ENCODE data around the gene BSDC1. TPM values are rescaled to one million over a fixed set of nuclear protein-coding genes. Genes with fewer than 3 reads are reported as not detected.

BSDC1 gene
- total RNA-seq, 1 experiment from 2014 or later = 45.1 TPM

DNA sequence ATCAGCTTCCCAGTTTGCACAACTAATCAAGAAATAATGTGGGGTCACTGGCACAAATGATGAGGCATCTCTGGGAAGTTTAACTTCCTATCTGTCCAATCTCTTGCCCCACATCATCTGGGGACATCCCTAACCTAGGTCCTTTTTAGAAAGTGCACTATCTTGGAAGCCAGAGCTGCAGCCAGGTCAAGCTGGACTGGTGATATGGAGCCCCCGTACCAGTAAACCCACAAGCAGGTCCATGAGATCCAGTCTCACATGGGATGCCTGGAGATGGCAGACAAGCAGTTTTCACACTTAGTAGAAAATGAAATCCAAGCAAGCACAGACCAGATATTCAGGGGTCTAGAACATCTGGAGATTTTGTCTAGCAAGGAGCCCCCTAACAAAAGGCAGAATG is 27.5 kb upstream of the BSDC1 start:
- no peaks in the 10 kb centered on the region for H3K9me2 ChIP-seq (replicated peaks; ENCODE audit: insufficient read depth, low read length)
- H4K20me1 ChIP-seq (ENCODE audit: insufficient read depth, low read depth, low read length) = no peaks in the 10 kb centered on the region

DNA sequence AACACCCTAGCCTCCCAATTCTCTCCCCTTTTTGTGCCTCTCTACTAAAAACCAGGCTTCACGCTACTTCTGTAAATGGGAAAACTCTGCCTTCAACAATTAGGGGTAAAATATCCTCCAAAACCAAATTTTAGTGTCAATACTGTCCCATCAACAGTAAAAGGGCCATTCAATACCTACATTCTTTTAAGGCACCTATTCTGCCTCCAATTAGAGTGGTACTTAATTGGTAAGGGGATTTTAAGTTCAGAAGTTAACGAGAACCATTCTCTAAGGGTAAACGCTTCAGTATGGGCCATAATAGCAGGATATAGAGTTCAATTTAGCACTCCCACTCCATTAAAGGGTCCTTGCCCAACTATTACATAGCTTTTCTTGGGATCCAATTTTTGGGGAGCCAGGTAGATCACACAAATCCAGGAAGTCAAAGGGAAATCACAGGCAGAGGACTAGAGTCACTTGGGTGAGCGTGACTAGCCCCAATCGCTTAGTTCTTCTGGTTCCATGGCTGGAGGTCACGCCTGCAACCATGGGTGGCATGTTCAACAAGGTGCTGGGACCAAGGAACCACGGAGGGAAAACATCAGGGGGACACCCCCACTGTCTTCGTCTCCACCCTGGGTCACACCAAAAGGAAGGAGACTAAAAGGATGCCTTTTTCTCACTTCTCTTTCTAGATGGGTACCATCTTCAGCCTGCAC is 20.1 kb upstream of the BSDC1 start:
- no peak overlapping the region for H2AFZ ChIP-seq (ENCODE audit: low read length)
- no peak overlapping the region for H3K9ac ChIP-seq (ENCODE audit: low read length)

More for the DNA sequence above, 27.5 kb upstream of the BSDC1 start:
- Histone ChIP-seq H3K9me3 (ENCODE audit: low read length) (no peaks in the 10 kb centered on the region), H3K27ac (ENCODE audit: low read length) (no peak overlapping the region), H3K4me1 (ENCODE audit: low read length) (peaks cover 22% of the 10 kb centered on the region), H3K9ac (ENCODE audit: low read length) (no peak overlapping the region), H3K4me2 (ENCODE audit: low read depth, low read length, poor library complexity, severe bottlenecking) (no peak overlapping the region), H2AFZ (ENCODE audit: low read length) (no peak overlapping the region), H3K4me3 (ENCODE audit: low read length) (no peak overlapping the region), H3K27me3 (ENCODE audit: low read length) (no peaks in the 10 kb centered on the region), H3K36me3 (ENCODE audit: insufficient read depth, low read length) (no peaks in the 10 kb centered on the region), H3K79me2 (ENCODE audit: low read length) (no peaks in the 10 kb centered on the region)
- no peak for DNase-seq

DNA sequence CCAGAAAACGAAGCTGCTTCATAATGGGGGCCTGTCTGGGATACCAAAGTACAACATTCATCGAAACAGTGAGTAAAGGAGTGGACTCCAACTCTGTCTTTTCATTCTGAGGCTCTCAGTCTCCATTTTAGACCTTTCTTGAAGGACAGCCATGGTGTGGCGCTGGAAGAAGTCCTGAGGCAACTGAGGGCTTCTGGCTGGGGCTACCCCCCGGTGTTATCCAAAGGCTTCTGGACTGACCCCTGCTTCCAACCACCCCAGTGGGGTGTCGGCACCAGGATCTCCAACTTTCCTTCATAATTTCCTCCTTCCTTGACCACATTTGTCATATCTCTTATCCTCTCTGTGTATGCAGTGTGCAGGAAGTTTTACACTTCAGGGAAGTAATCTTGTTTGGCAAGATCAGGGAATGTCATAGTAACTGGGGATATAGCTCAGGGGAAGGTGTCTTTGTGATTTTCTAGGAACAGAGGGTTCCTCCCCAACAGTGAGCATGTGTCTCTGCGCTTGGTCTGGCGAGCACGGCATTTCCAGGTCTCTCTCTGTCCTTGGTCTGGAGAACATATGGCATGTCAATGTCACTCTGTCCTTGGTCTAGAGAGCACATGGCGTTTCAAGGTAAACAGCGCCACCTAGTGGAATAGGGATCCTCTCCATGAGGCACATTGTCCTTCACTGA is 19.4 kb upstream of the BSDC1 start:
- Histone ChIP-seq H3K27ac (ENCODE audit: low read length) (no peak overlapping the region), H3K4me1 (ENCODE audit: low read length) (peaks cover 16% of the 10 kb centered on the region), H3K9me2 (replicated peaks; ENCODE audit: insufficient read depth, low read length) (no peaks in the 10 kb centered on the region), H3K36me3 (ENCODE audit: insufficient read depth, low read length) (no peaks in the 10 kb centered on the region), H3K4me3 (ENCODE audit: low read length) (no peak overlapping the region), H3K27me3 (ENCODE audit: low read length) (no peaks in the 10 kb centered on the region), H2AFZ (ENCODE audit: low read length) (no peak overlapping the region), H3K9me3 (ENCODE audit: low read length) (no peaks in the 10 kb centered on the region), H3K9ac (ENCODE audit: low read length) (no peak overlapping the region), H3K79me2 (ENCODE audit: low read length) (no peaks in the 10 kb centered on the region), H4K20me1 (ENCODE audit: insufficient read depth, low read depth, low read length) (no peaks in the 10 kb centered on the region), H3K4me2 (ENCODE audit: low read depth, low read length, poor library complexity, severe bottlenecking) (no peak overlapping the region)
- peak; percentile 96 for DNase-seq

More for the DNA sequence above, 20.1 kb upstream of the BSDC1 start:
- Histone ChIP-seq H3K27ac (ENCODE audit: low read length) (no peak overlapping the region), H3K4me3 (ENCODE audit: low read length) (no peak overlapping the region), H3K27me3 (ENCODE audit: low read length) (no peaks in the 10 kb centered on the region), H3K36me3 (ENCODE audit: insufficient read depth, low read length) (no peaks in the 10 kb centered on the region), H3K9me3 (ENCODE audit: low read length) (no peaks in the 10 kb centered on the region), H3K79me2 (ENCODE audit: low read length) (no peaks in the 10 kb centered on the region), H3K4me1 (ENCODE audit: low read length) (peaks cover 16% of the 10 kb centered on the region), H4K20me1 (ENCODE audit: insufficient read depth, low read depth, low read length) (no peaks in the 10 kb centered on the region), H3K4me2 (ENCODE audit: low read depth, low read length, poor library complexity, severe bottlenecking) (no peak overlapping the region), H3K9me2 (replicated peaks; ENCODE audit: insufficient read depth, low read length) (no peaks in the 10 kb centered on the region)
- DNase-seq = no peak

DNA sequence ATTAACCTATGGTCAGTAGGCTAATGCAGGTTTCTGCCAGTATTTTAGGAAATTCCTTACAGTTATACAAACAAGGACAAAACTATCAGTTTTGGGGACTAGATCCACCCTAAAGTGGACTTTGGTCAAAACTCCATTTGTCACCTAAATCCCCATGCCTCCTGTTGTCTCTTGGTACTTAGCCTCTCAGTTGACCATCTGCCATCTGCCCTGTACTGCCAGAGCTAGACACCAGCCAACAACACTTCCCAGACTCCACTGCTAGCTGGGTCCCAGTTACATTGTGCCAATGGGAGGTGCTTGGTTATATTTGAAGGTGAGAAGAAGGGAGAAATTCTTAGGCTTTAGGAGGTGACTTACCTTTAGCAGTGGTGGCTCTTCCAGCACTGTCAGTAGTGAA is 17.0 kb upstream of the BSDC1 start:
- Histone ChIP-seq H3K36me3 (ENCODE audit: insufficient read depth, low read length) (no peaks in the 10 kb centered on the region), H3K9ac (ENCODE audit: low read length) (no peak overlapping the region), H3K79me2 (ENCODE audit: low read length) (no peaks in the 10 kb centered on the region), H3K4me1 (ENCODE audit: low read length) (peaks cover 9% of the 10 kb centered on the region), H3K27me3 (ENCODE audit: low read length) (no peaks in the 10 kb centered on the region), H3K4me2 (ENCODE audit: low read depth, low read length, poor library complexity, severe bottlenecking) (no peak overlapping the region), H3K9me3 (ENCODE audit: low read length) (no peaks in the 10 kb centered on the region), H3K4me3 (ENCODE audit: low read length) (no peak overlapping the region), H3K9me2 (replicated peaks; ENCODE audit: insufficient read depth, low read length) (no peaks in the 10 kb centered on the region), H4K20me1 (ENCODE audit: insufficient read depth, low read depth, low read length) (no peaks in the 10 kb centered on the region), H3K27ac (ENCODE audit: low read length) (no peak overlapping the region), H2AFZ (ENCODE audit: low read length) (no peak overlapping the region)
- no peak for DNase-seq

DNA sequence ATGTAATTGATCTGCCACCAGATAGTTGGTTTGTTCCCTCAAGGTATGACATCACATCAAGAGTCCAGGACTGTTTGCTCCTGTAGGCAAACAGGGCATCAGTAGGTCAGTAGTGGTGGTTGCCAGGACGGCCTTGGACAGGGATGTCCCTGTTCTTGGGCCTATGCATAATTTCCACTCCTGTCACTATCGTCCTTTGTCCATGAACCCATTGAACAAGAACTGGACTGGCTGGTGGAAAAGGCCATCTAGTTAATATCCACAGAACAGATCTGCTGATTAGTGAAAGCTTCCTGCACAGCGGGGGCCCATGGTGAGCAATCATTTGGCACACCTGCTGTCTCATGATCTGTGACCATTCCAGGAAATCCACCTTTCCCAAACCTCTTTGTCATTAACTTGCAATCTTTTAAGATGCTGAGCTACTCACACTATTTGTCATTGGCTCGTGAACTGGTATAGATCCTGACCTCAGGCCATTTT is 12.4 kb upstream of the BSDC1 start:
- H3K4me1 ChIP-seq (ENCODE audit: low read length) = no peaks in the 10 kb centered on the region
- no peak overlapping the region for H3K4me2 ChIP-seq (ENCODE audit: low read depth, low read length, poor library complexity, severe bottlenecking)
- H3K27me3 ChIP-seq (ENCODE audit: low read length) = no peaks in the 10 kb centered on the region
- H3K9me2 ChIP-seq (replicated peaks; ENCODE audit: insufficient read depth, low read length) = no peaks in the 10 kb centered on the region
- no peaks in the 10 kb centered on the region for H4K20me1 ChIP-seq (ENCODE audit: insufficient read depth, low read depth, low read length)
- H3K9ac ChIP-seq (ENCODE audit: low read length) = no peak overlapping the region
- no peaks in the 10 kb centered on the region for H3K9me3 ChIP-seq (ENCODE audit: low read length)
- H3K27ac ChIP-seq (ENCODE audit: low read length) = no peak overlapping the region
- no peak overlapping the region for H3K4me3 ChIP-seq (ENCODE audit: low read length)
- H3K36me3 ChIP-seq (ENCODE audit: insufficient read depth, low read length) = no peaks in the 10 kb centered on the region
- no peaks in the 10 kb centered on the region for H3K79me2 ChIP-seq (ENCODE audit: low read length)
- no peak overlapping the region for H2AFZ ChIP-seq (ENCODE audit: low read length)
- no peak for DNase-seq

DNA sequence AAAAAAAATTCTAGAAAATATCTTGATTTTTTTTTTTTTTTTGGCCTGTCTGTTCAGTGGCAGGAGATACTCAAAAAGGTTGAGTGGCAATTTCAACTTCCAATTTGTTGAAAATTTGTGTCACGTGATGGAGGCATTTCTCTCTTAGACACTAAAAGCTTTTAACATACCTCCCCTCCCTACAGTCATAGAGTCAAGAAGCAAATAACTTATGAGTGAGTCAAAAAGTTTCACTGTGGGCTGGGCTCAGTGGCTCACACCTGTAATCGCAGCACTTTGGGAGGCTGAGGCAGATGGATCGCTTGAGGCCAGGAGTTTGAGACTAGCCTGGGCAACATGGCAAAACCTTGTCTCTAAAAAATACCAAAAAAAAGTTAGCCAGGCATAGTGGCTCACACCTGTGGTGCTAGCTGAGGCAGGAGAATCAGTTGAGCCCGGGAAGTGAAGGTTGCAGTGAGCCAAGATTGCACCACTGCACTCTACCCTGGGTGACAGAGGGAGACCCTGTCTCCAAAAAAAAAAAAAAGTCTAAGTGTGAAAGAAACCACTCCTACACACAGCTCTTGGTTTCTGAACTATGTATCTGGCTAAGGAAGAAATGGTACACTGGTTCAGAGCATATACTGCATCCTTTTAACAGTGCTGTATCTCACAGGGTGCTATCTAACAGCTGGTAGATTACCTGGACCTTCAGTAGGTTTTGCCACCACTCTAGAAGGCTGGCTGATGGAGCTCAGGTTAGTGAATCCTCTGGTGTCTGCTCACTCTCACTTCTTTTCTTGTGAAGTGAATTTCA is 11.6 kb upstream of the BSDC1 start:
- Histone ChIP-seq H3K36me3 (ENCODE audit: insufficient read depth, low read length) (no peaks in the 10 kb centered on the region), H3K4me3 (ENCODE audit: low read length) (no peak overlapping the region), H3K4me1 (ENCODE audit: low read length) (no peaks in the 10 kb centered on the region), H3K27ac (ENCODE audit: low read length) (no peak overlapping the region), H3K79me2 (ENCODE audit: low read length) (no peaks in the 10 kb centered on the region), H2AFZ (ENCODE audit: low read length) (no peak overlapping the region), H3K9ac (ENCODE audit: low read length) (no peak overlapping the region), H3K4me2 (ENCODE audit: low read depth, low read length, poor library complexity, severe bottlenecking) (no peak overlapping the region), H3K9me2 (replicated peaks; ENCODE audit: insufficient read depth, low read length) (no peaks in the 10 kb centered on the region), H3K27me3 (ENCODE audit: low read length) (no peaks in the 10 kb centered on the region), H4K20me1 (ENCODE audit: insufficient read depth, low read depth, low read length) (no peaks in the 10 kb centered on the region), H3K9me3 (ENCODE audit: low read length) (no peaks in the 10 kb centered on the region)
- no peak for DNase-seq

DNA sequence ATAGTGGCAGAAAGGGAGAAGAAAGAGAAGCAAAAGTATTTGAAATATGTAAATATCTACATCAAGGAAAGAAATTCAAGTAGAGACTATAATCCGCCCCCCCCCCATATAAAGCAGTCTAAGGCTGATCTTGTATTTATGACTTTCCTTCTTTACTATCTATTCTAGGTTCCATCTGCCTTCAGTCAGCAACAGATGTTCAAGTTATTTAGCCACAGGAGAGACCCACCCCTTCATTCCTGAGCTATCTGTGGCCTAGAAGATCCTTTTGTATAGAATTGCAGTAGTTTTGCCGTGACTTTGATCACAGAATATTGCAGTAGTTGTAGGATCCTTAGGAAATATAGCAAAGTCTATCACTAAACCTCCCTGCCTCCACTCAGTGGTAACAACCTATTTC is 10.7 kb upstream of the BSDC1 start:
- Histone ChIP-seq H3K9me2 (replicated peaks; ENCODE audit: insufficient read depth, low read length) (no peaks in the 10 kb centered on the region), H3K4me2 (ENCODE audit: low read depth, low read length, poor library complexity, severe bottlenecking) (no peak overlapping the region), H3K36me3 (ENCODE audit: insufficient read depth, low read length) (no peaks in the 10 kb centered on the region), H3K9me3 (ENCODE audit: low read length) (no peaks in the 10 kb centered on the region), H3K4me3 (ENCODE audit: low read length) (no peak overlapping the region), H2AFZ (ENCODE audit: low read length) (no peak overlapping the region), H3K79me2 (ENCODE audit: low read length) (no peaks in the 10 kb centered on the region), H4K20me1 (ENCODE audit: insufficient read depth, low read depth, low read length) (no peaks in the 10 kb centered on the region), H3K27ac (ENCODE audit: low read length) (no peak overlapping the region), H3K27me3 (ENCODE audit: low read length) (no peaks in the 10 kb centered on the region), H3K4me1 (ENCODE audit: low read length) (no peaks in the 10 kb centered on the region), H3K9ac (ENCODE audit: low read length) (no peak overlapping the region)
- DNase-seq = no peak

Data from Karpas-422 (cell line).